ENCODE results near the gene ZFP28. TPM values are rescaled to one million over a fixed set of nuclear protein-coding genes. Genes with fewer than 3 reads are reported as not detected.

The ZFP28 gene
- total RNA-seq, 1 donor from 2014 or later = 7.1 TPM

DNA sequence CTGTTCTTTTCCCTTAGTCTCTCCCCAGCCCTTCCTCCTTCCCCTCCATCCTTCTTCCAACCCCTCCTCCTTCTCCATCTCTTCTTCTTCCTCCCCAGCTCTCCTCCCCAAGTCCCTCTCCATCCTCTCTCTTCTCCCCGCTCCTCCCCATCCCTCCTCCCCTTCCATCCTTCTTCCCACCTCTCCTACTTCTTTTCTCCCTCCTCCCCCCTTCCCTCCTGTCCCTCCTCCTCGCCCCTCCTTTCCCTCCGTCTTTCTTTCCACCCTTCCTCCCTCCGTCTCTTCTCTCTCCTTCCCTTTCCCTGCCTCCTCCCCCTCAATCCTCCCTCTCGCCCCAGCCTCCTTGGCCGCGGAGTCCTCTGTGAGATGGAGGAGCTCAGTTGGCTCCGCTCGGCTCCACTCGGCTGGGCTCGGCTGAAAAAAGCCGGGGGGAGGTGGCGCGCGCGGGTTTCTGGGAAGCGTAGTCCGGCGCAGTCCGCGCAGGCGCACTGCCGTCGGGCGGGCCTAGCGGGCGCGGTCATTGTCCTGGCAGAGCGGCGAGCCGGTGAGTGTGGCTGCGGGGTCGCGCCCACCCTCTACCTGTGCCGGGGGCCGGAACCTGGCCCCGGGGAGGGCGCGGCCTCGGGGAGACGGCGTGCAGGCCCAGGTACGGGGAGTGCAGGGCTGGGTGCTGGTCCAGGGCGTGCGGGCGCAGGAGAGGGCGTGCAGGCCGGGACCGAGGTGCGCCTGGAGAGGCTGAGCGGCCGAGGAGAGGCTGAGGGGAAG is 56.2 kb downstream of the ZFP28 start, which contains the start of gene ZNF71:
ZNF71 (plus strand) TSS at position 520 of the 765 bp plus-strand sequence. CDS start 6,257 bp downstream, outside the sequence.
- peak within 1 kb of the TSS; percentile 97 to 100 for H3K4me3 ChIP-seq
- H3K4me1 ChIP-seq = peaks cover 17% of the 10 kb centered on the region
- intact Hi-C loops (cut with DNase I) = no loop called here
- peaks cover 0 to 12% of the 10 kb centered on the region in 2 donors for H3K36me3 ChIP-seq
- no peaks in the 10 kb centered on the region for H3K27me3 ChIP-seq
- DNase-seq (ENCODE audit: extremely low spot score in 2 of 2) = no peak
- no peaks in the 10 kb centered on the region for H3K9me3 ChIP-seq
- peak within 1 kb of the TSS; percentile 74 for H3K27ac ChIP-seq
- TF ChIP-seq POLR2AphosphoS5 (IDR thresholded peaks at IDR 0.05; ENCODE audit: insufficient read depth in 1 of 2, low read depth in 1 of 2) = peak; percentile 63 to 88
- no peak for TF ChIP-seq POLR2A (IDR thresholded peaks at IDR 0.05)

DNA sequence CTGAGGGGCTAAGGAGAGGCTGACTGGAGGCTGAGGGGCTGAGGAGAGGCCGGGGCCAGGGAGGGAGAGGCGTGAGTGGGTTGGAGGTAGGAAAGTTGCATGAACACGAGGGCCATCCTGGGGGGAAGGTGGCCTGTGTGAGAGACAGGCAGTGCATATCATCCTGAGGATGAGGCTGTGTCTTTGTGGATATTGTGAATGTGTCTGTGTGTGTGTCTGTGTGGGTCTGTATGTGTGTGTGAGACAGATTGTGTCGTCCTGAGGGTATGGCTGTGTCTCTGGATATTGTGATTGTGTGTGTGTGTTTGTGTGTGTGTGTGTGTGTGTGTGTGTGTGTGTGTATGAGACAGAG is 56.8 kb downstream of the ZFP28 start:
- TF ChIP-seq, protein P1, sequence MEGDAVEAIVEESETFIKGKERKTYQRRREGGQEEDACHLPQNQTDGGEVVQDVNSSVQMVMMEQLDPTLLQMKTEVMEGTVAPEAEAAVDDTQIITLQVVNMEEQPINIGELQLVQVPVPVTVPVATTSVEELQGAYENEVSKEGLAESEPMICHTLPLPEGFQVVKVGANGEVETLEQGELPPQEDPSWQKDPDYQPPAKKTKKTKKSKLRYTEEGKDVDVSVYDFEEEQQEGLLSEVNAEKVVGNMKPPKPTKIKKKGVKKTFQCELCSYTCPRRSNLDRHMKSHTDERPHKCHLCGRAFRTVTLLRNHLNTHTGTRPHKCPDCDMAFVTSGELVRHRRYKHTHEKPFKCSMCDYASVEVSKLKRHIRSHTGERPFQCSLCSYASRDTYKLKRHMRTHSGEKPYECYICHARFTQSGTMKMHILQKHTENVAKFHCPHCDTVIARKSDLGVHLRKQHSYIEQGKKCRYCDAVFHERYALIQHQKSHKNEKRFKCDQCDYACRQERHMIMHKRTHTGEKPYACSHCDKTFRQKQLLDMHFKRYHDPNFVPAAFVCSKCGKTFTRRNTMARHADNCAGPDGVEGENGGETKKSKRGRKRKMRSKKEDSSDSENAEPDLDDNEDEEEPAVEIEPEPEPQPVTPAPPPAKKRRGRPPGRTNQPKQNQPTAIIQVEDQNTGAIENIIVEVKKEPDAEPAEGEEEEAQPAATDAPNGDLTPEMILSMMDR (IDR thresholded peaks at IDR 0.05) = no peak
- TF ChIP-seq POLR2AphosphoS5 (IDR thresholded peaks at IDR 0.05; ENCODE audit: insufficient read depth in 1 of 2, low read depth in 1 of 2) (no peak), POLR2A (IDR thresholded peaks at IDR 0.05) (no peak)
- H3K27me3 ChIP-seq = no peaks in the 10 kb centered on the region
- H3K4me1 ChIP-seq = peaks cover 17% of the 10 kb centered on the region
- intact Hi-C loops (cut with DNase I) = no loop called here
- no peaks in the 10 kb centered on the region for H3K9me3 ChIP-seq
- peak overlapping the region; percentile 97 to 100 for H3K4me3 ChIP-seq
- no peak for DNase-seq (ENCODE audit: extremely low spot score in 2 of 2)
- peaks cover 0 to 12% of the 10 kb centered on the region in 2 donors for H3K36me3 ChIP-seq
- H3K27ac ChIP-seq = peak overlapping the region; percentile 74

DNA sequence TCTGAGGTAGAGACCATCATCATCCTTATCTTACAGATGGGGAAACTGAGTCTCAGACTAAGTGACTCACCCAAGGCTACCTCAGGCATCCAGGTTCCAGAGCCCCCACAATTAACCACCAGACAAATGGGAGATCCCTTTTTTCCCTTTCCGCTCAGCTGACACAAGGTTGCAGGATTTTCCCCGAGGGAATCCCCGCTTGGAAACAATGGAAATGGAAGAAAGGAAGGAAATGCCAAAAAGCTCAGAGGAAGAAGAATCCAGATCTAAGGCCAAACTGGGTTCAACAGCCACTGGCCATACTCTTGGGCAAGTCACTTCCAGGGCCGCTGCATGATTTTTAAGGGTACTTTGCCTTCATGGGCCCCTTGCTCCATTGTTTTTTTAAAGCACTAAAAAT is 57.9 kb downstream of the ZFP28 start:
- TF ChIP-seq POLR2A (IDR thresholded peaks at IDR 0.05) (no peak), POLR2AphosphoS5 (IDR thresholded peaks at IDR 0.05; ENCODE audit: insufficient read depth in 1 of 2, low read depth in 1 of 2) (no peak)
- TF ChIP-seq, protein P1 (IDR thresholded peaks at IDR 0.05) = no peak
- Histone ChIP-seq H3K36me3 (peaks cover 0 to 23% of the 10 kb centered on the region in 2 donors), H3K27ac (no peak overlapping the region), H3K9me3 (no peaks in the 10 kb centered on the region), H3K4me1 (peaks cover 17% of the 10 kb centered on the region), H3K27me3 (no peaks in the 10 kb centered on the region), H3K4me3 (no peak overlapping the region)
- no peak for DNase-seq (ENCODE audit: extremely low spot score in 2 of 2)
- intact Hi-C loops (cut with DNase I) = no loop called here

DNA sequence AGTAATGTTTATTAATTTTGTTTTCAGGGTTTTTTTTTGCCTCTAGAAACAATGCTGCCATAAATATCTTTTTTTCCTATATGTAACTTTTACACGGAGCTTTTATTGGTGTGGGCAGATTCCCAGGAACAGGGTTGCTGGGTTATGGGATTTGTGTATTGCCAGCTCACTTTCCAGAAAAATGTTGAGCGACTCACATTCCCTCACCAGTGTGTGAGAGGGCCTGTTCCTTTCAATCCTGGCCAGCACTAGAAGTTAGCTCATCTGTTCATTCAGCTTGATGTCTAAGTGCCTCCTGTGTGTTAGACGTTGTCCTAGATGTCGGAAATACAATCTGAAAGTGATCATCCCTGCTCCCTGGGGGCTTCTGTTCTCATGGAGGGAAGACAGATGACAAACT is 58.9 kb downstream of the ZFP28 start:
- Histone ChIP-seq H3K27me3 (no peaks in the 10 kb centered on the region), H3K27ac (no peak overlapping the region), H3K36me3 (peaks cover 0 to 32% of the 10 kb centered on the region in 2 donors), H3K4me1 (peaks cover 17% of the 10 kb centered on the region), H3K4me3 (no peak overlapping the region), H3K9me3 (peaks cover 1% of the 10 kb centered on the region)
- TF ChIP-seq POLR2A (IDR thresholded peaks at IDR 0.05) (no peak), POLR2AphosphoS5 (IDR thresholded peaks at IDR 0.05; ENCODE audit: insufficient read depth in 1 of 2, low read depth in 1 of 2) (no peak)
- TF ChIP-seq, protein P1 (IDR thresholded peaks at IDR 0.05) = no peak
- intact Hi-C loops (cut with DNase I) = no loop called here
- no peak for DNase-seq (ENCODE audit: extremely low spot score in 2 of 2)

DNA sequence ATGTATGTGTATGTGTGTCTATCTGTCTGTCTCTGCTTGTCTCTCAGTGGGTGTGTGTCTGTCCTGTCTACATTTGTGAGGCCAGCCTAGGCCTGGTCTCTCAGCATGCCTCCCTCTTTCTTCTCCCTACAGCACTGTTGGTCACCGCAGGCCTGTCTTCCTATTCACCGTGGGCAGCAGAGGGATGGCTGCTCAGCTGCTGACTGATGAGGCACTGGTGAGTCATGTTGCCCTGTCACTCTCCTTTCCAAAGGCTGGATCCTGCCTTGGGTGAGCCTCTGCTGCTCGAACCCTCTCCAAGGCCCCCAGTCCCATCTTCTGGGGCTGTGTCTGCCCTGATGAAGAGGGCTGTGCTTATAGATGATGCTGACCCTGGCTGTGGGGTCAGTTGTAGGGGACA is 62.6 kb downstream of the ZFP28 start:
- Histone ChIP-seq H3K4me3 (no peak overlapping the region), H3K27ac (no peak overlapping the region), H3K9me3 (peaks cover 17% of the 10 kb centered on the region), H3K27me3 (no peaks in the 10 kb centered on the region), H3K36me3 (peaks cover 0 to 58% of the 10 kb centered on the region in 2 donors), H3K4me1 (peaks cover 6% of the 10 kb centered on the region)
- no peak for DNase-seq (ENCODE audit: extremely low spot score in 2 of 2)
- intact Hi-C loops (cut with DNase I) = no loop called here
- TF ChIP-seq POLR2AphosphoS5 (IDR thresholded peaks at IDR 0.05; ENCODE audit: insufficient read depth in 1 of 2, low read depth in 1 of 2) (no peak), POLR2A (IDR thresholded peaks at IDR 0.05) (no peak)
- TF ChIP-seq, protein P1 (IDR thresholded peaks at IDR 0.05) = no peak
